CD4-positive, alpha-beta T cell treated with Interleukin-21 for 1 hour (primary cell): ENCODE data around the gene BCL2L13.
"Not testable (repeated sequence)": the region's sequence is repeated elsewhere in the genome, so short reads cannot be mapped to it uniquely, and the experiment has no call there.

ENCODE experiments used
- DNase-seq: peaks from one replicate; pipeline ENCODE4 v3.0.0-alpha.2; 2020

BCL2L13 gene

GRCh38 chr22:17732251-17732854 is 93.8 kb downstream of the BCL2L13 start:
- no peak for DNase-seq

- DNase-seq: no peak
Observed at GRCh38 chr22:17733466-17733865, 94.9 kb downstream of the BCL2L13 start.

DNA sequence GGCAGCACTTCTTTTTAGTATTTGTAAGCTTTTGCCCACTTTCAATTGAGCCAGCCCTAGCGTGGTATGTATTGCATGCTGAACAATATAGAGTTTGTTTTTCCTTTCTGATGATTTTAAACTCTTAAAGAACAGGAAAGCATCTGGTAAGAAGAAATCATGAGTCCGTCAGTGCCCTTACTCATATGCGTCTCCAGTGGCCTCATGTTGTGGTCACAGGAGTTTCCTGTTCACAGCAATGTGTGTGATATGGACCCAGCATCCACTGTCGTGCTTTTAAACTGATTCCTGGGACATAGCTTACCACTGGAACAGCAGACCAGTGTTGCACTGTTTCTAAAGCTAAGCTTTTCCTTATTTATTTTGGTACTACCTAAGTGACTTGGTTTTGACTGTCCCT is 95.6 kb downstream of the BCL2L13 start:
- no peak for DNase-seq

DNA sequence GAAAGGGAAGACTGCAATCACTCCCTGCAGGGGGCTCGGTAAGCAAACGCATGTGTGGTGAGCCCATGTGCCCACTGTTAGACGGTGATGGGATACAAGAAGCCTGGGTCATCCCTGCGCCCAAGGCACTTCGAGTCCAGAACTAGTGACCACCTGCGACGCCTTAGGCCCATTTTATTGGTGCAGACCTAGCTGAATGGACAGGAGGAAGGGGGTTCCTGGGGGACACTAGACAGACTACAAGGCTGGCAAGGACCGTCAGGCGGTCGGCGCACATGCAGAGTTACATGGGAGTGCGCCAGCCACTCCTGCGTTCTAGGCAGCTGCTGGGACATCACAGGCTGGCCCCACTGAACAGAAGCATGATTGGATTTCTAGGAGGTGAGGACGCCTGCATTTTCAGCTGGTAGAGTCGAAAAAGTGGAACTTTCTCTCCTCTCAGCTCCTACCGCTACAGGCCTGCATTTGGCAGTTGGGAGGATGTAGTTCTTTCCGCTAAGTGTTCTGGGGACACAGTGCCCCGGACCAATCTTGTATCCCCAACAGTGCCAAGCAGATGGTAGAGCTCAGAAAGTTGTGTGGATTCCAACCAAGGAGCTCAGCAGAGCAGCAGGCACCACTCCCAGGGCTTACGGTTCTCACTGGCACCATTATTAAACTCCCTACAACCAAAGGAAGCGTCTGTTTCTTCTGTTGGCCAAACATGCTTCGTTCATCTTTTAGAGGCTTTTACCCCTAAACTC is 100.0 kb downstream of the BCL2L13 start:
- no peak for DNase-seq

- no peak for DNase-seq
Observed at GRCh38 chr22:17739196-17739975, 100.8 kb downstream of the BCL2L13 start.

- DNase-seq: no peak
Observed at GRCh38 chr22:17741866-17742526, 103.4 kb downstream of the BCL2L13 start.

DNA sequence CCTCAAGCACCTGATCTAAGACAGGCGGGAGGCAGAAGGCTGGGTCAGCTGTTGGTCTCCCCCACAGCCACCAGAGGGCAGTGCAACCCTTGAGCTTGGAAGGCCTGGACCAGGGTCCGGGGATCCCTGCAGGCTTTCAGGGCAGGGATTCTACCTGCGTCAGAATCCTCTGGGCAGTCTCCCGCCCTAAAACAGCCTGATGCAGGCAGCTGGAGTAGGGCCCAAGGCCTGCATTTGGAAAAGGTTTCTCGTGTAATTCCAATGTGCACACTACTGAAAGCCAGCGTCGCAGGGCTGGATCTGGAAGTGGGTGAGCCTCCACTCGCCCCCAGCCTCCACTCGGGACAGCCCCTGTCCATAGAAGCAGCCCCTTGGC is 104.0 kb downstream of the BCL2L13 start:
- peak; percentile 68 for DNase-seq

DNA sequence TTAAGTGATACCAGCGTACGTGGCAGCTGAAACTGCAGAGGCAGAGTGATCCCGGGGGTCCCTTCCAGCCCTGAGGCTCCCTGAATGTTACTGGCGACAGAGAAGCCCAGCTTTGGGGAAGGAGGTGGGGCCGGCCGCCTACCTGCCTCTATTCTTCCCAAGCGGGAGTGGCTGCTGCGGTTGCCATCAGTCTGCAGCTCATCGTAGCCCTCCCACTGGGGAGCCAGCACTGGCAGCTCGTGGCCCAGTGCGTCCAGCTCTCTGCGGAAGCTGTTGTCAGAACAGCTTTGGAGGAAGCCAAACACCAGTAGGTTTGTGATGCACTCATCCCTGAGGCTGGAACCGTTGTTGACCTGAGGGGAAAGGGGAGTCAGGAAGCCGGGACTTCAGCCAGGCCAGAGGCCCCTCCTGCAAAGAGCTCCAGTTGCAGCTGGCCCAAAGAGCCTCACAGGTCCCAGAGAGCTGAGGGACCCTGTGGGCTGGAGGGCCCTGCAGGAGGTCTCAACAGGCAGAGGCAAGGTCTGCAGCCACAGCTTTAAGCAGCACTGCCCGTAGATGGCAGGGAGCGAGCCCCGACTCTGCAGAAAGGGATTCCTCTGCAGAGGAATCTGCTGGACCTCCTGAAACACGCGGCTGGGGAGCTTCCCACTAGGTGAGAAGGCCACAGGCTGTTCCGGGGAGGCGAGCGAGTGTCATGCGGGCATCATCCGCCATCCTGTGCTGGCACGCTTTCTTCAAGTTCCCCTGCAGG is 105.3 kb downstream of the BCL2L13 start:
- no peak for DNase-seq

- no peak for DNase-seq
Observed at GRCh38 chr22:17744430-17744829, 105.9 kb downstream of the BCL2L13 start.

DNA sequence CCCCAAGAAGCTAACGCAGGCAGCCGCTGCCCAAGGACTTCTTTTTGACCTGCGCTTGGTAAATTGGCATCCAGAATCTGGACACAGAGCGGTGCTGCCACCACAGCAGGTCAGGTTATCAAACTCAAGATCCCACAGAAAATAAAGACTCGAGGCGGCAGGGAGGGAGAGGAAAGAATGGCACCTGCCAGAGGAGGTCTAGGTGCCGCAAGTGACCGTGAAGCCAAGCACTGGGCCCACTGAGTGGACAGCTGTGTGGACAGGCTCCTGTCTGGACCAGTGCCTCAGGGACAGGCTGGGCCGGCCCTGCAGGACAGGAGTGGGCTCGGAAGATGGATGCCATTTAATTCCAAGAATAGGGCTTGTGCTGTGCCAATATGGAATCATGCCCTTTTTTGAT is 108.4 kb downstream of the BCL2L13 start:
- DNase-seq: no peak

GRCh38 chr22:17748555-17749353 is 110.2 kb downstream of the BCL2L13 start:
- no peak for DNase-seq

DNA sequence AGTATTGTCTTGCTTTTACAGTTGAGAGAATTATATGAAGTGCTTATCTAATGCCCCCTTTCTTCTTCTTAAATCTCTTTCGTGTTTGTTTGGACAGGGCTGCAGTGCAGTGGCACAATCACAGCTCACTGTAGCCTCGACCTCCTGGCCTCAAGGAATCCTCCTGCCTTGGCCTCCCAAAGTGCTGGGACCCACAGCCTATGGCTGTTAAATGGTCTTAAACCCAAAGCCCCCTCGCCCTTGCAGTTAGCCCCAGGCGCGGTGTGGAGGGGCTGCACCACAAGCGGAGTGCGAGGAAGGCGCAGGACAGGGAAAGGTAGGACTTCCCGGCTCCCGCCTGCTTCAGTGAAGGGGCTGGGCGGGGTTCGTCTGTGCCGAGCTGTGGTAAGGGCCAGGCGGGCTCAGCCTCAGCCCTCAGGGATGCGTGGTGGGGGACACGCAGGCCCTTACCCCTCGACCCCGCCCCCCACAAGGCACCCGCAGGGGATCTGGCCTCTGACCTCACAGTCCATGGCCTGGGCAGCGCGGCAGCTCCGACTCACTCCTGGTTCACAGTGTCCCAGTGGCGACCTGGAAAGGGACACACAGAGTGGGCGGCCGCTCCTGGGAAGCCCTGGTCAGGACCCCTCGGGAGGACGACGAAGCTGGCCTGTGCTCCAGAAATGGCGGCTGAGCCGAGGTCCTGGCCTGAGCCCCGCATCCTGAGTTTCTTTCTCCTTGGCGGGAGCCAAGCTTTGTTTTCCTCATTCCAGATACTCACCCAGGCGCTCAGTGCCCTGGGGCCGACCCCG is 111.2 kb downstream of the BCL2L13 start:
- no peak for DNase-seq

DNA sequence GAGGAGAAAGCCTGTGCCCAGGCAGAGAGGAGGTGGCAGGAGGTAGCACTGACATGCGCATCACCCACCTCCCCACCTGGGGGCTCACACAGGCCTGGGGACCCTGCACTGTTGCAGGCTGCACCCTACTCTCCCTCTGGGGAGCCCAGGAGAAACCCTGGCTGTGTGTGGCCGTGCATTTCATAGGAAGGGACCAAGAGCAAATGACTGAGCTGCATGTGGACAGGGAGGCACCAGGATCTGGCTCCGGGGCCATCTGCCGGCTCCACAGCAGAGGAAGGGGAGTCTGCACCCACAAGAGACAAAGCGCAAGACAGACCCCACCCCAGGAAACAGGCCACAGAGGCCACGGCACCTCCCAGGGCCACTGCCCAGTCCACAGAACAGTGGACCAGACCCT is 113.0 kb downstream of the BCL2L13 start:
- DNase-seq: no peak

- DNase-seq: no peak
Observed at GRCh38 chr22:17753401-17753989, 114.9 kb downstream of the BCL2L13 start.

DNA sequence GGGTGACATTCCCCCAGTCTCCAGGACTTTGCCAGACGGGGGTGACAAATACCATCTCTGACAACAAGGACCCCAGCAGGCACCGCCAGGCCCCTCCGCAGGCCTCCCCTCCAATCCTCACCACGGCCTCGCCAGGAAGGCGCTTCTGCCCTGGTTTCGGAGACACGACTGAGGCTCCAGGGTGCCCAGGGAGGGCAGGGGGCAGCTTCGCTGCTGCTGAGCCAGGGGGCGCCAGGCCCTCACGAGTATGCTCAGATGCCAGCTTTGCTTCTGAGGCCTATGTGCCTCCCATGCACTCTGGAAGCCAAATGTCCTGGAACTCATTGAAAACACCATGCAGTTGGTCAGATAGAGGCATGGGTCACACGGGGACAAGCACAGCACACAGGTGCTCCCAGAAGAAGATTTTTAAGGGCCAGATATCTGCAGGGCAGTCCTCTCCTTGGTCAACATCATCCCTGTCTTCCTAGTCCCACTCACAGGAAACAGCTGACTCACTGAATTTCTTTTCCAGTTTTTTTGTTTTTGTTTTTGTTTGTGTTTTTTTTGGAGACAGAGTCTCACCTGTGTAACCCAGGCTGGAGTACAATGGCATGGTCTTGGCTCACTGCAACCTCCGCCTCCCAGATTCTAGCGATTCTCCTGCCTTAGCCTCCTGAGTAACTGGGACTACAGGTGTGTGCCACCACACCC is 115.8 kb downstream of the BCL2L13 start:
- peak; percentile 36 for DNase-seq

DNA sequence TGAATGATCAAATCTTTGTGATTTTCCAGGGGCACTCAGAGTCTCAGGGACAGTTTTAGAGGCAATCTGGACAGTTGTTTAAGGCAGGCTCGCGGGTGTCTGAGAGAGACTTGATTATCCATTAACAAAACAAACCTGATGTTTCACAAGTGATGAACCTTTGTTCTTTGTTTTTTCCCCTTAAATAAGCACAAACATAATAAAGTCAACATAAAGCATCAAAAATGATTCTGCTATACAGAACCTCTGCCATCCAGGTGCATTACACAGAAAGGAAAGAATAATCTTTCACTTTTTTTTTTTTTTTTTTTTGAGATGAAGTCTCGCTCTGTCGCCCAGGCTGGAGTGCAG is 122.6 kb downstream of the BCL2L13 start:
- no peak for DNase-seq

GRCh38 chr22:17763442-17763841 is 124.9 kb downstream of the BCL2L13 start:
- not testable (repeated sequence) for DNase-seq

GRCh38 chr22:17764036-17764435 is 125.5 kb downstream of the BCL2L13 start:
- DNase-seq: no peak

GRCh38 chr22:17764852-17765251 is 126.3 kb downstream of the BCL2L13 start:
- DNase-seq: not testable (repeated sequence)
